GM12878 (cell line): ENCODE results near the gene DLD.

Source experiments
- EED ChIP-seq: sonication (generic); IDR thresholded peaks from 2 replicates; pipeline ENCODE4 v1.6.1; 2016; ENCODE audit warnings: antibody characterized with exemption, low read depth
- KDM1A ChIP-seq: fragments of 200-600 bp; sonication (generic); IDR thresholded peaks from 2 replicates; pipeline ENCODE4 v1.6.1; 2016; ENCODE audit warnings: borderline replicate concordance
- MAX ChIP-seq: IDR thresholded peaks from 2 replicates; pipeline ENCODE4 v1.6.1; 2012; ENCODE audit warnings: low read depth, low read length, improper control_type of control experiment
- NFXL1 ChIP-seq: fragments of 450-650 bp; IDR thresholded peaks from 2 replicates; pipeline ENCODE4 v1.6.1; 2017; ENCODE audit warnings: antibody characterized with exemption, mild to moderate bottlenecking, borderline replicate concordance
- NFYB ChIP-seq: IDR thresholded peaks from 2 replicates; pipeline ENCODE4 v1.6.1; 2011; ENCODE audit warnings: low read depth, mild to moderate bottlenecking, low read length, improper control_type of control experiment, moderate library complexity; ENCODE audit not compliant: insufficient read depth
- SIN3A ChIP-seq: IDR thresholded peaks from 2 replicates; pipeline ENCODE4 v1.6.1; 2012; ENCODE audit warnings: low read depth, low read length, improper control_type of control experiment
- TF ChIP-seq, protein P1 (sequence below): fragments of 450-650 bp; IDR thresholded peaks from 2 replicates; pipeline ENCODE4 v1.6.1; 2014; ENCODE audit warnings: mild to moderate bottlenecking
- TF ChIP-seq, protein P2 (sequence below), 3 experiments: IDR thresholded peaks in 2 of 3; conservative IDR thresholded peaks in 1 of 3; 2 replicates each; pipeline ENCODE4 v1.5.1; 2011; ENCODE audit warnings: low read depth in 3 of 3, low read length in 3 of 3, mild to moderate bottlenecking in 3 of 3, control low read depth in 2 of 3, moderate library complexity in 2 of 3, inconsistent platforms in 1 of 3, mixed read lengths in 1 of 3; ENCODE audit not compliant: control insufficient read depth in 2 of 3, insufficient read depth in 1 of 3; ENCODE audit errors: extremely low read depth in 1 of 3
- TF ChIP-seq, protein P3 (sequence below): fragments of 450-650 bp; IDR thresholded peaks from 2 replicates; pipeline ENCODE4 v1.6.1; 2018; ENCODE audit warnings: mild to moderate bottlenecking, low read depth, moderate library complexity; ENCODE audit not compliant: partially characterized antibody

DNA sequence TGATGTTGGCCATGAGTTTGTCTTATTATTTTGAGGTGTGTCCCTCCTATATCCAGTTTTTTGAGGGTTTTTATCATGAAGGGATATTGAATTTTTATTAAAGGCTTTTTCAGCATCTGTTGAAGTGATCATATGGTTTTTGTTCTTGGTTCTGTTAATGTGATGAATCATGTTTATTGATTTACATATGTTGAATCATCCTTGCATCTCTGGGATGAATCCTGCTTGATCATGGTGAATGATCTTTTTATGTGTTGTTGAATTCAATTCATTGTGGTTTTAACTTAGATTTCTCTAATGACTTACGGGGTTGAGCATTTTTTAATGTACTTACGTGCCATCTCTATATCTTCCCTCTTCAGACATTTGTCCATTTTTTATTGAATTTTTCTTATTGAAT is 22.9 kb downstream of the DLD start:
- TF ChIP-seq SIN3A (no peak), EED (no peak), NFXL1 (no peak), MAX (no peak), NFYB (no peak), KDM1A (no peak)
- TF ChIP-seq, protein P1, sequence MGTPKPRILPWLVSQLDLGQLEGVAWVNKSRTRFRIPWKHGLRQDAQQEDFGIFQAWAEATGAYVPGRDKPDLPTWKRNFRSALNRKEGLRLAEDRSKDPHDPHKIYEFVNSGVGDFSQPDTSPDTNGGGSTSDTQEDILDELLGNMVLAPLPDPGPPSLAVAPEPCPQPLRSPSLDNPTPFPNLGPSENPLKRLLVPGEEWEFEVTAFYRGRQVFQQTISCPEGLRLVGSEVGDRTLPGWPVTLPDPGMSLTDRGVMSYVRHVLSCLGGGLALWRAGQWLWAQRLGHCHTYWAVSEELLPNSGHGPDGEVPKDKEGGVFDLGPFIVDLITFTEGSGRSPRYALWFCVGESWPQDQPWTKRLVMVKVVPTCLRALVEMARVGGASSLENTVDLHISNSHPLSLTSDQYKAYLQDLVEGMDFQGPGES, result no peak
- TF ChIP-seq, protein P2, sequence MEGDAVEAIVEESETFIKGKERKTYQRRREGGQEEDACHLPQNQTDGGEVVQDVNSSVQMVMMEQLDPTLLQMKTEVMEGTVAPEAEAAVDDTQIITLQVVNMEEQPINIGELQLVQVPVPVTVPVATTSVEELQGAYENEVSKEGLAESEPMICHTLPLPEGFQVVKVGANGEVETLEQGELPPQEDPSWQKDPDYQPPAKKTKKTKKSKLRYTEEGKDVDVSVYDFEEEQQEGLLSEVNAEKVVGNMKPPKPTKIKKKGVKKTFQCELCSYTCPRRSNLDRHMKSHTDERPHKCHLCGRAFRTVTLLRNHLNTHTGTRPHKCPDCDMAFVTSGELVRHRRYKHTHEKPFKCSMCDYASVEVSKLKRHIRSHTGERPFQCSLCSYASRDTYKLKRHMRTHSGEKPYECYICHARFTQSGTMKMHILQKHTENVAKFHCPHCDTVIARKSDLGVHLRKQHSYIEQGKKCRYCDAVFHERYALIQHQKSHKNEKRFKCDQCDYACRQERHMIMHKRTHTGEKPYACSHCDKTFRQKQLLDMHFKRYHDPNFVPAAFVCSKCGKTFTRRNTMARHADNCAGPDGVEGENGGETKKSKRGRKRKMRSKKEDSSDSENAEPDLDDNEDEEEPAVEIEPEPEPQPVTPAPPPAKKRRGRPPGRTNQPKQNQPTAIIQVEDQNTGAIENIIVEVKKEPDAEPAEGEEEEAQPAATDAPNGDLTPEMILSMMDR (IDR thresholded peaks at IDR 0.05 in 2 of 3, conservative IDR thresholded peaks at IDR 0.05 in 1 of 3; ENCODE audit: control insufficient read depth in 2 of 3, extremely low read depth in 1 of 3, insufficient read depth in 1 of 3, low read depth in 3 of 3, low read length in 3 of 3), result no peak
- TF ChIP-seq, protein P3, sequence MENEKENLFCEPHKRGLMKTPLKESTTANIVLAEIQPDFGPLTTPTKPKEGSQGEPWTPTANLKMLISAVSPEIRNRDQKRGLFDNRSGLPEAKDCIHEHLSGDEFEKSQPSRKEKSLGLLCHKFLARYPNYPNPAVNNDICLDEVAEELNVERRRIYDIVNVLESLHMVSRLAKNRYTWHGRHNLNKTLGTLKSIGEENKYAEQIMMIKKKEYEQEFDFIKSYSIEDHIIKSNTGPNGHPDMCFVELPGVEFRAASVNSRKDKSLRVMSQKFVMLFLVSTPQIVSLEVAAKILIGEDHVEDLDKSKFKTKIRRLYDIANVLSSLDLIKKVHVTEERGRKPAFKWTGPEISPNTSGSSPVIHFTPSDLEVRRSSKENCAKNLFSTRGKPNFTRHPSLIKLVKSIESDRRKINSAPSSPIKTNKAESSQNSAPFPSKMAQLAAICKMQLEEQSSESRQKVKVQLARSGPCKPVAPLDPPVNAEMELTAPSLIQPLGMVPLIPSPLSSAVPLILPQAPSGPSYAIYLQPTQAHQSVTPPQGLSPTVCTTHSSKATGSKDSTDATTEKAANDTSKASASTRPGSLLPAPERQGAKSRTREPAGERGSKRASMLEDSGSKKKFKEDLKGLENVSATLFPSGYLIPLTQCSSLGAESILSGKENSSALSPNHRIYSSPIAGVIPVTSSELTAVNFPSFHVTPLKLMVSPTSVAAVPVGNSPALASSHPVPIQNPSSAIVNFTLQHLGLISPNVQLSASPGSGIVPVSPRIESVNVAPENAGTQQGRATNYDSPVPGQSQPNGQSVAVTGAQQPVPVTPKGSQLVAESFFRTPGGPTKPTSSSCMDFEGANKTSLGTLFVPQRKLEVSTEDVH, result no peak
